CD4-positive, CD25-positive, alpha-beta regulatory T cell (primary cell): Measurements from ENCODE around the gene NFYA. TPM values are rescaled to one million over a fixed set of nuclear protein-coding genes. Genes with fewer than 3 reads are reported as not detected.

Source experiments
- ATAC-seq, 2 donors: fragments of 150-1000 bp; cut with Tn5 transposase; one replicate each; pipeline ENCODE4 v1.10.0; 2021; ENCODE audit warnings: low read depth in 2 of 2, moderate number of reproducible peaks in 2 of 2, moderate library complexity in 1 of 2
- DNase-seq, 3 donors: peaks; one replicate each; pipeline versions ENCODE4 v3.0.0 to v3.0.0-alpha.2; 2012 to 2022; ENCODE audit warnings: mixed read lengths in 1 of 3
- H3K27ac ChIP-seq: one replicate; pipeline ENCODE4 v1.7.0; 2013; ENCODE audit warnings: mild to moderate bottlenecking, low read length; ENCODE audit not compliant: insufficient read depth, poor library complexity, severe bottlenecking
- H3K27me3 ChIP-seq: one replicate; pipeline ENCODE4 v1.7.0; 2013; ENCODE audit warnings: low read length; ENCODE audit not compliant: control insufficient read depth, insufficient read depth
- H3K36me3 ChIP-seq: one replicate; pipeline ENCODE4 v1.7.0; 2013; ENCODE audit warnings: mild to moderate bottlenecking, low read length, moderate library complexity; ENCODE audit not compliant: control insufficient read depth, insufficient read depth
- H3K4me1 ChIP-seq: 2 replicates; pipeline ENCODE4 v1.7.0; 2013; ENCODE audit warnings: mild to moderate bottlenecking, low read length; ENCODE audit not compliant: insufficient read depth, control insufficient read depth, poor library complexity, severe bottlenecking
- H3K4me3 ChIP-seq: one replicate; pipeline ENCODE4 v1.7.0; 2013; ENCODE audit warnings: low read depth, mild to moderate bottlenecking, low read length, moderate library complexity
- H3K9me3 ChIP-seq, 2 experiments: 1 replicate in 1 of 2; 2 replicates in 1 of 2; pipeline ENCODE4 v1.7.0; 2013; ENCODE audit warnings: low read length in 2 of 2, mild to moderate bottlenecking in 1 of 2, moderate library complexity in 1 of 2; ENCODE audit not compliant: control insufficient read depth in 2 of 2
- H3K27ac Mint-ChIP-seq, 3 donors: one replicate each; pipeline ENCODE4 v1.8.0; 2020 to 2022; ENCODE audit warnings: mild to moderate bottlenecking in 3 of 3, mixed read lengths in 3 of 3, moderate library complexity in 2 of 3
- H3K27me3 Mint-ChIP-seq: one replicate; pipeline ENCODE4 v1.8.0; 2022; ENCODE audit warnings: mild to moderate bottlenecking, mixed read lengths
- H3K36me3 Mint-ChIP-seq: one replicate; pipeline ENCODE4 v1.8.0; 2020; ENCODE audit warnings: mixed read lengths
- H3K4me1 Mint-ChIP-seq, 4 donors: one replicate each; pipeline ENCODE4 v1.8.0; 2020 to 2022; ENCODE audit warnings: mixed read lengths in 4 of 4, mild to moderate bottlenecking in 1 of 4
- H3K4me3 Mint-ChIP-seq, 4 donors: one replicate each; pipeline ENCODE4 v1.8.0; 2020 to 2022; ENCODE audit warnings: mild to moderate bottlenecking in 4 of 4, mixed read lengths in 4 of 4, moderate library complexity in 3 of 4
- H3K9me3 Mint-ChIP-seq, 7 donors: one replicate each; pipeline ENCODE4 v1.8.0; 2020 to 2022; ENCODE audit warnings: mixed read lengths in 7 of 7, mild to moderate bottlenecking in 3 of 7, moderate library complexity in 2 of 7
- polyA plus RNA-seq, 4 donors: library from polyadenylated mRNA; unstranded; fragments of 300-500 nt; fragmentation: Illumina TruSeq; gene quantifications; one replicate each; pipeline ENCODE4 v1.2.3, GENCODE V29; 2021
- total RNA-seq: library from RNA; stranded (reverse); gene quantifications from one replicate; pipeline ENCODE4 v1.2.3, GENCODE V29; 2022

NFYA gene
- total and polyA plus RNA-seq, 5 donors from 2014 or later, result 15.9 to 37.9 (median 22.5) TPM

GRCh38 chr6:41056768-41057490, 15.8 kb upstream of the NFYA start:
- H3K4me1 ChIP-seq, result peaks cover 9% of the 10 kb centered on the region
- no peak for ATAC-seq
- H3K4me3 Mint-ChIP-seq, result no peak overlapping the region

GRCh38 chr6:41058783-41059181, 14.0 kb upstream of the NFYA start:
- Mint-ChIP-seq H3K36me3 (peaks cover 58% of the 10 kb centered on the region), H3K9me3 (no peaks in the 10 kb centered on the region), H3K4me1 (peaks cover 0 to 3% (median 0%) of the 10 kb centered on the region in 4 donors), H3K27ac (no peak overlapping the region), H3K27me3 (no peaks in the 10 kb centered on the region), H3K4me3 (no peak overlapping the region)
- Histone ChIP-seq H3K4me3 (no peak overlapping the region), H3K27me3 (no peaks in the 10 kb centered on the region), H3K27ac (no peak overlapping the region), H3K36me3 (peaks cover 27% of the 10 kb centered on the region), H3K4me1 (no peaks in the 10 kb centered on the region), H3K9me3 (no peaks in the 10 kb centered on the region)
- no peak for DNase-seq
- no peak for ATAC-seq

More at GRCh38 chr6:41056768-41057490, 15.8 kb upstream of the NFYA start:
- H3K27me3 Mint-ChIP-seq, result no peaks in the 10 kb centered on the region
- peaks cover 12% of the 10 kb centered on the region for H3K36me3 ChIP-seq
- H3K9me3 Mint-ChIP-seq, result no peaks in the 10 kb centered on the region
- peaks cover 51% of the 10 kb centered on the region for H3K36me3 Mint-ChIP-seq
- H3K27me3 ChIP-seq, result no peaks in the 10 kb centered on the region
- peak overlapping the region in 1 of 3 donors; percentile 20 for H3K27ac Mint-ChIP-seq
- H3K27ac ChIP-seq, result no peak overlapping the region
- peaks cover 4 to 13% (median 8%) of the 10 kb centered on the region in 4 donors for H3K4me1 Mint-ChIP-seq
- DNase-seq, result no peak
- no peaks in the 10 kb centered on the region for H3K9me3 ChIP-seq
- H3K4me3 ChIP-seq, result no peak overlapping the region

- peaks cover 64% of the 10 kb centered on the region for H3K36me3 Mint-ChIP-seq
- ATAC-seq (no peak), DNase-seq (no peak)
- no peak overlapping the region for H3K27ac ChIP-seq
- peak overlapping the region in 1 of 3 donors; percentile 61 for H3K27ac Mint-ChIP-seq
- H3K27me3 Mint-ChIP-seq, result no peaks in the 10 kb centered on the region
- H3K9me3 ChIP-seq, result no peaks in the 10 kb centered on the region
- no peak overlapping the region for H3K4me3 Mint-ChIP-seq
- peaks cover 35% of the 10 kb centered on the region for H3K36me3 ChIP-seq
- no peak overlapping the region for H3K4me3 ChIP-seq
- no peaks in the 10 kb centered on the region for H3K9me3 Mint-ChIP-seq
- H3K4me1 Mint-ChIP-seq, result peaks cover 0 to 5% (median 1%) of the 10 kb centered on the region in 4 donors
- H3K4me1 ChIP-seq, result no peaks in the 10 kb centered on the region
- H3K27me3 ChIP-seq, result no peaks in the 10 kb centered on the region
These were observed 13.2 kb upstream of the NFYA start for GRCh38 chr6:41059556-41059955.

GRCh38 chr6:41061196-41061726, 11.5 kb upstream of the NFYA start:
- DNase-seq (no peak), ATAC-seq (no peak)
- Mint-ChIP-seq H3K27ac (peak overlapping the region in 1 of 3 donors; percentile 62), H3K27me3 (no peaks in the 10 kb centered on the region), H3K9me3 (no peaks in the 10 kb centered on the region), H3K4me1 (peaks cover 0 to 2% (median 1%) of the 10 kb centered on the region in 4 donors), H3K36me3 (peaks cover 64% of the 10 kb centered on the region), H3K4me3 (no peak overlapping the region)
- Histone ChIP-seq H3K4me1 (no peaks in the 10 kb centered on the region), H3K9me3 (no peaks in the 10 kb centered on the region), H3K27me3 (no peaks in the 10 kb centered on the region), H3K4me3 (no peak overlapping the region), H3K27ac (no peak overlapping the region), H3K36me3 (peaks cover 49% of the 10 kb centered on the region)

GRCh38 chr6:41062056-41062455, 10.7 kb upstream of the NFYA start:
- Mint-ChIP-seq H3K4me1 (peaks cover 6 to 9% (median 6%) of the 10 kb centered on the region in 4 donors), H3K9me3 (no peaks in the 10 kb centered on the region), H3K27me3 (no peaks in the 10 kb centered on the region), H3K36me3 (peaks cover 62% of the 10 kb centered on the region), H3K27ac (peak overlapping the region in 1 of 3 donors; percentile 42), H3K4me3 (no peak overlapping the region)
- no peaks in the 10 kb centered on the region for H3K27me3 ChIP-seq
- peaks cover 51% of the 10 kb centered on the region for H3K36me3 ChIP-seq
- no peaks in the 10 kb centered on the region for H3K9me3 ChIP-seq
- DNase-seq, result no peak
- no peak overlapping the region for H3K4me3 ChIP-seq
- no peak overlapping the region for H3K27ac ChIP-seq
- ATAC-seq, result no peak
- no peaks in the 10 kb centered on the region for H3K4me1 ChIP-seq

GRCh38 chr6:41063884-41064285, 8.9 kb upstream of the NFYA start:
- H3K27me3 ChIP-seq, result no peaks in the 10 kb centered on the region
- ATAC-seq, result no peak
- no peak overlapping the region for H3K4me3 ChIP-seq
- peaks cover 63% of the 10 kb centered on the region for H3K36me3 Mint-ChIP-seq
- peaks cover 6 to 12% (median 8%) of the 10 kb centered on the region in 4 donors for H3K4me1 Mint-ChIP-seq
- H3K4me3 Mint-ChIP-seq, result no peak overlapping the region
- peaks cover 60% of the 10 kb centered on the region for H3K36me3 ChIP-seq
- H3K27ac ChIP-seq, result no peak overlapping the region
- H3K4me1 ChIP-seq, result no peaks in the 10 kb centered on the region
- H3K27me3 Mint-ChIP-seq, result no peaks in the 10 kb centered on the region
- DNase-seq, result no peak
- H3K9me3 Mint-ChIP-seq, result no peaks in the 10 kb centered on the region
- no peak overlapping the region for H3K27ac Mint-ChIP-seq
- H3K9me3 ChIP-seq, result no peaks in the 10 kb centered on the region

GRCh38 chr6:41064841-41065240, 7.9 kb upstream of the NFYA start:
- peaks cover 54% of the 10 kb centered on the region for H3K36me3 Mint-ChIP-seq
- no peaks in the 10 kb centered on the region for H3K27me3 Mint-ChIP-seq
- no peaks in the 10 kb centered on the region for H3K9me3 Mint-ChIP-seq
- no peak overlapping the region for H3K4me3 ChIP-seq
- peaks cover 7 to 13% (median 10%) of the 10 kb centered on the region in 4 donors for H3K4me1 Mint-ChIP-seq
- DNase-seq (no peak), ATAC-seq (no peak)
- no peaks in the 10 kb centered on the region for H3K27me3 ChIP-seq
- H3K36me3 ChIP-seq, result peaks cover 63% of the 10 kb centered on the region
- H3K27ac ChIP-seq, result no peak overlapping the region
- H3K9me3 ChIP-seq, result no peaks in the 10 kb centered on the region
- no peaks in the 10 kb centered on the region for H3K4me1 ChIP-seq
- H3K27ac Mint-ChIP-seq, result no peak overlapping the region
- H3K4me3 Mint-ChIP-seq, result no peak overlapping the region
